B cell (primary cell): ENCODE results near the gene MAN2A2. TPM values are rescaled to one million over a fixed set of nuclear protein-coding genes. Genes with fewer than 3 reads are reported as not detected.

Experiments used
- ATAC-seq: fragments of 200-7000 bp; cut with Tn5 transposase; one replicate; pipeline ENCODE4 v1.10.0; 2021; ENCODE audit warnings: low read depth, mild to moderate bottlenecking, moderate number of reproducible peaks, moderate library complexity
- CTCF ChIA-PET: fragments of 350-600 bp; sonication (Branson Sonifier 250); formaldehyde crosslinking; loops from one replicate; lab custom pipeline; 2021; ENCODE audit warnings: antibody characterized with exemption, inconsistent platforms; lab: Charles Lee
- POLR2A ChIA-PET: fragments of 350-600 bp; sonication (Branson Sonifier 250); formaldehyde crosslinking; loops from one replicate; lab custom pipeline; 2021; ENCODE audit warnings: antibody characterized with exemption; lab: Charles Lee
- DNase-seq: peaks from one replicate; pipeline ENCODE4 v3.0.0; 2013
- H2AFZ ChIP-seq: 2 replicates; pipeline ENCODE4 v1.6.1; 2012; ENCODE audit warnings: mild to moderate bottlenecking, low read depth, low read length; ENCODE audit not compliant: insufficient read depth, poor library complexity, severe bottlenecking
- H3K27ac ChIP-seq, 2 donors: 1 replicate in 1 of 2; 2 replicates in 1 of 2; pipeline ENCODE4 v1.5.1; 2012 to 2013; ENCODE audit warnings: low read length in 2 of 2, mild to moderate bottlenecking in 2 of 2, moderate library complexity in 1 of 2
- H3K27me3 ChIP-seq, 4 experiments: fragments of 200-600 bp in 1 of 4; sonication (generic) in 1 of 4; replicated peaks in 1 of 4; 1 replicate in 2 of 4; 2 replicates in 2 of 4; pipeline versions ENCODE4 v1.6.1 to v1.7.0; 2013 to 2016; ENCODE audit warnings: low read length in 3 of 4, mild to moderate bottlenecking in 2 of 4, mixed read lengths in 1 of 4, moderate library complexity in 1 of 4; ENCODE audit not compliant: insufficient read depth in 4 of 4, control insufficient read depth in 3 of 4; ENCODE audit errors: control extremely low read depth in 1 of 4
- H3K36me3 ChIP-seq, 2 experiments: replicated peaks in 1 of 2; 1 replicate in 1 of 2; 2 replicates in 1 of 2; pipeline versions ENCODE4 v1.6.1 to v1.7.1; 2013; ENCODE audit warnings: low read length in 1 of 2; ENCODE audit not compliant: insufficient read depth in 2 of 2, control insufficient read depth in 1 of 2; ENCODE audit errors: control extremely low read depth in 1 of 2, extremely low read depth in 1 of 2
- H3K4me1 ChIP-seq, 2 donors: fragments of 200-600 bp in 1 of 2; sonication (generic) in 1 of 2; 1 replicate in 1 of 2; 2 replicates in 1 of 2; pipeline versions ENCODE4 v1.5.1 to v1.6.1; 2013 to 2017; ENCODE audit warnings: low read length in 2 of 2; ENCODE audit not compliant: control insufficient read depth in 2 of 2, insufficient read depth in 2 of 2
- H3K4me2 ChIP-seq: replicated peaks from 2 replicates; pipeline ENCODE3; 2012; ENCODE audit warnings: mild to moderate bottlenecking, low read depth, low read length; ENCODE audit not compliant: poor library complexity, severe bottlenecking
- H3K4me3 ChIP-seq, 5 experiments: fragments of 200-600 bp in 1 of 5; sonication (generic) in 1 of 5; 1 replicate in 3 of 5; 2 replicates in 2 of 5; pipeline versions ENCODE4 v1.5.1 to v1.7.0; 2011 to 2016; ENCODE audit warnings: low read length in 4 of 5, mild to moderate bottlenecking in 4 of 5, low read depth in 2 of 5, control low read depth in 1 of 5, moderate library complexity in 1 of 5; ENCODE audit not compliant: insufficient read depth in 1 of 5; ENCODE audit errors: control extremely low read depth in 1 of 5, extremely low read depth in 1 of 5
- H3K79me2 ChIP-seq: fragments of 200-600 bp; sonication (generic); one replicate; pipeline ENCODE4 v1.6.0; 2016; ENCODE audit warnings: low read length; ENCODE audit not compliant: control insufficient read depth, insufficient read depth
- H3K9ac ChIP-seq: fragments of 200-600 bp; sonication (generic); 2 replicates; pipeline ENCODE4 v1.6.1; 2017; ENCODE audit warnings: mild to moderate bottlenecking, low read length, moderate library complexity
- H3K9me3 ChIP-seq, 3 donors: one replicate each; pipeline versions ENCODE4 v1.6.1 to v1.7.1; 2013; ENCODE audit warnings: low read length in 2 of 3; ENCODE audit not compliant: control insufficient read depth in 2 of 3, insufficient read depth in 1 of 3; ENCODE audit errors: control extremely low read depth in 1 of 3
- H4K20me1 ChIP-seq: 2 replicates; pipeline ENCODE4 v1.6.0; 2012; ENCODE audit warnings: mild to moderate bottlenecking, low read length; ENCODE audit not compliant: insufficient read depth, control insufficient read depth, poor library complexity, severe bottlenecking
- H3K27ac Mint-ChIP-seq: one replicate; pipeline ENCODE4 v1.8.0; 2021; ENCODE audit warnings: mixed read lengths
- H3K27me3 Mint-ChIP-seq: one replicate; pipeline ENCODE4 v1.8.0; 2021; ENCODE audit warnings: mixed read lengths
- H3K4me1 Mint-ChIP-seq: one replicate; pipeline ENCODE4 v1.8.0; 2021; ENCODE audit warnings: mixed read lengths
- H3K4me3 Mint-ChIP-seq: one replicate; pipeline ENCODE4 v1.8.0; 2021; ENCODE audit warnings: mixed read lengths
- H3K9me3 Mint-ChIP-seq: one replicate; pipeline ENCODE4 v1.8.0; 2022; ENCODE audit warnings: mixed read lengths; ENCODE audit not compliant: insufficient read depth
- CTCF ChIP-seq: fragments of 200-600 bp; IDR thresholded peaks from one replicate; pipeline ENCODE4 v1.8.0; 2022; ENCODE audit warnings: antibody characterized with exemption, mild to moderate bottlenecking
- EZH2 ChIP-seq: IDR thresholded peaks from 2 replicates; pipeline ENCODE4 v1.6.1; 2012; ENCODE audit warnings: borderline replicate concordance, low read depth, mild to moderate bottlenecking, moderate library complexity, low read length; ENCODE audit not compliant: insufficient read depth, poor library complexity, severe bottlenecking
- WGBS: methylation state at CpG from one replicate; pipeline ENCODE4 v1.1.5; 2013; ENCODE audit warnings: missing lambda C conversion rate; ENCODE audit not compliant: insufficient coverage; 5-methylcytosine and 5-hydroxymethylcytosine counted together
- intact Hi-C: fragments of 100-400 bp; cut with micrococcal nuclease; formaldehyde crosslinking; loops from one replicate; pipeline ENCODE4 v1.10.0; 2022
- polyA plus RNA-seq: library from polyadenylated mRNA; depleted of rRNA; stranded (reverse); fragments of >200 nt; gene quantifications from 2 replicates; pipeline ENCODE4 v1.2.3, GENCODE V29; 2012
- total RNA-seq, 2 donors: library from RNA; stranded (reverse); fragments of 120-200 nt in 1 of 2; gene quantifications; 1 replicate in 1 of 2; 2 replicates in 1 of 2; pipeline versions ENCODE4 v1.2.3 to v1.2.4, GENCODE V29; 2013 to 2022

Gene MAN2A2
- total and polyA plus RNA-seq, 2 donors (not counting 1 experiment from before 2014, with no cell fraction given) = 180 to 234 TPM

GRCh38 chr15:90955624-90956273 is 52.6 kb downstream of the MAN2A2 start:
- no peaks in the 10 kb centered on the region for H3K9me3 Mint-ChIP-seq
- CTCF ChIA-PET = interaction anchor here (0.8 to 8.7 kb wide), 23 partner anchors 7 to 579 kb away, joined by 3 to 118 read pairs (median 6); partner anchors contain the start of genes HDDC3, UNC45A and VPS33B
- H3K27ac ChIP-seq = no peak overlapping the region

More at GRCh38 chr15:90955624-90956273, 52.6 kb downstream of the MAN2A2 start:
- H3K36me3 ChIP-seq = peaks cover 0 to 24% of the 10 kb centered on the region in 2 experiments
- H3K27me3 ChIP-seq = no peaks in the 10 kb centered on the region
- no peak for ATAC-seq
- POLR2A ChIA-PET = interaction anchor here (1.6 kb wide), 1 partner anchor 14 kb away, joined by 3 read pairs; no protein-coding TSS in a partner anchor
- no peak for DNase-seq
- H3K9ac ChIP-seq = peak overlapping the region; percentile 97
- peak overlapping the region in 4 of 5 experiments; percentile 85 to 93 (median 89) for H3K4me3 ChIP-seq
- peaks cover 13% of the 10 kb centered on the region for H3K79me2 ChIP-seq
- H3K9me3 ChIP-seq = no peaks in the 10 kb centered on the region
- peak overlapping the region; percentile 89 for H3K4me2 ChIP-seq
- intact Hi-C loops = loop anchor here (1.0 to 5.0 kb wide), 5 partner anchors 31 to 315 kb away; partner anchors contain the start of gene VPS33B
- 79% methylated on average over 15 of the region's 20 CpGs for WGBS
- Mint-ChIP-seq H3K27ac (peak overlapping the region; percentile 65), H3K27me3 (no peaks in the 10 kb centered on the region), H3K4me3 (peak overlapping the region; percentile 90), H3K4me1 (peaks cover 21% of the 10 kb centered on the region)
- peak overlapping the region; percentile 95 for H2AFZ ChIP-seq
- TF ChIP-seq EZH2 (no peak), CTCF (no peak)
- peaks cover 16 to 24% of the 10 kb centered on the region in 2 donors for H3K4me1 ChIP-seq
- peaks cover 12% of the 10 kb centered on the region for H4K20me1 ChIP-seq
